Body of pancreas (tissue), 4 donors: ENCODE measurements around the gene NLRP3. TPM values are rescaled to one million over a fixed set of nuclear protein-coding genes. Genes with fewer than 3 reads are reported as not detected.
A peak's percentile ranks its signal among the peaks of the same experiment; 100 is the strongest.

Source experiments
- ATAC-seq: fragments of 150-250 bp; one replicate; pipeline ENCODE4 v1.9.1; 2016
- DNase-seq, 4 donors: peaks; one replicate each; pipeline ENCODE4 v3.0.0-alpha.2; 2019
- H3K27ac ChIP-seq, 4 donors: fragments of 200-600 bp; sonication (generic); 1 replicate in 3 of 4; 2 replicates in 1 of 4; pipeline versions ENCODE4 v1.5.1 to v1.6.1; 2016 to 2019; ENCODE audit warnings: mild to moderate bottlenecking in 1 of 4, mixed read lengths in 1 of 4, moderate library complexity in 1 of 4
- H3K27me3 ChIP-seq, 2 donors: fragments of 200-600 bp; sonication (generic); one replicate each; pipeline ENCODE4 v1.6.0; 2016; ENCODE audit warnings: mild to moderate bottlenecking in 1 of 2
- H3K36me3 ChIP-seq, 2 donors: fragments of 200-600 bp; sonication (generic); replicated peaks in 1 of 2; 2 replicates each; pipeline ENCODE4 v1.5.1; 2016; ENCODE audit warnings: low read depth in 2 of 2; ENCODE audit not compliant: insufficient read depth in 1 of 2
- H3K4me1 ChIP-seq: fragments of 200-600 bp; sonication (generic); one replicate; pipeline ENCODE4 v1.6.0; 2016
- H3K4me3 ChIP-seq, 2 donors: fragments of 200-600 bp; sonication (generic); 1 replicate in 1 of 2; 2 replicates in 1 of 2; pipeline ENCODE4 v1.5.1; 2016 to 2019
- H3K9me3 ChIP-seq, 3 donors: fragments of 200-600 bp; sonication (generic); 1 replicate in 2 of 3; 2 replicates in 1 of 3; pipeline ENCODE4 v1.5.1; 2016
- POLR2A ChIP-seq, 3 donors: fragments of 450-650 bp; IDR thresholded peaks; one replicate each; pipeline ENCODE4 v1.6.1; 2016; ENCODE audit warnings: antibody characterized with exemption in 3 of 3, mild to moderate bottlenecking in 2 of 3
- WGBS, 2 donors: methylation state at CpG; one replicate each; pipeline ENCODE4 v1.1.5; 2017; 5-methylcytosine and 5-hydroxymethylcytosine counted together
- intact Hi-C: fragments of 100-400 bp; cut with DNase I; formaldehyde crosslinking; loops from one replicate; pipeline ENCODE4 v1.15.1; 2023
- total RNA-seq, 2 donors: library from RNA; depleted of rRNA; stranded (reverse); fragments of >200 nt; gene quantifications; one replicate each; pipeline ENCODE4 v1.1.0, GENCODE V29; 2016
- TF ChIP-seq, protein P1 (sequence below), 7 experiments: fragments of 450-650 bp in 4 of 7; fragments of 200-600 bp in 3 of 7; sonication (generic) in 3 of 7; IDR thresholded peaks; one replicate each; pipeline ENCODE4 v1.5.1; 2016 to 2019; ENCODE audit warnings: antibody characterized with exemption in 7 of 7

The NLRP3 gene
- total RNA-seq, 2 donors from 2014 or later: 0.26 to 1.6 TPM

DNA sequence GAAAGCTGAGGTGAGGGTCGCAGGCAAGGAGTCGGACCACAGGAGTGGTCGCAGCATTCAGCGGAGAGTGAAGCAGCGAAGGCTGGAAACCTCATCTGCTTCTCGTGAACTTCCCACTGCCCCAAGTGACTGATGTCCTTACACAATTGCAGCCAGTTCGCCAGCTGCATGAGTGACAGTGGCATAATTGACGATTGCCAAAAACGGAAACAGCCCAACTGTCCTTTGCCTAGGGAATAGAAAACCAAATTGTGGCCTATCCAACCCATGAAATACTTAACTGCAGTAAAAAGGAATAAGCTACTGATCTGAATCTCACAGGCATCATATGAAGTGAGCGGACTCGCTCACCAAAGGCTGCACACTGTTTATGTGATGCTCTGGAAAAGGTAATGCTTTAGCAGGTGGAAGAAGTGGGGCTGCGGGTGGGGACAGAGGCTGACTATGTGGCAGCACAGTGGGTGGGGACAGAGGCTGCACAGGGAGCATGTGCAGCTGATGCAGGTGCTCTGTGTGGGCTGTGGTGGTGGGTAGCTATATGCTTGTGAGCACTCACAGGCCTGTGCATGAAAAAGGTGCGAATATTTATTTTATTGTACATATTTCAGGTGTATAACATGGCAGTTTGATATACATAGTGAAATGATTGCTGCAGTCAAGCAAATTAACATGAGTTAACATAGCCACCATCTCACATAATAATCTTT is 4.2 kb upstream of the NLRP3 start:
- intact Hi-C loops: no loop called here
- H3K4me1 ChIP-seq: no peaks in the 10 kb centered on the region
- no peak for TF ChIP-seq POLR2A (IDR thresholded peaks at IDR 0.05)
- TF ChIP-seq, protein P1, sequence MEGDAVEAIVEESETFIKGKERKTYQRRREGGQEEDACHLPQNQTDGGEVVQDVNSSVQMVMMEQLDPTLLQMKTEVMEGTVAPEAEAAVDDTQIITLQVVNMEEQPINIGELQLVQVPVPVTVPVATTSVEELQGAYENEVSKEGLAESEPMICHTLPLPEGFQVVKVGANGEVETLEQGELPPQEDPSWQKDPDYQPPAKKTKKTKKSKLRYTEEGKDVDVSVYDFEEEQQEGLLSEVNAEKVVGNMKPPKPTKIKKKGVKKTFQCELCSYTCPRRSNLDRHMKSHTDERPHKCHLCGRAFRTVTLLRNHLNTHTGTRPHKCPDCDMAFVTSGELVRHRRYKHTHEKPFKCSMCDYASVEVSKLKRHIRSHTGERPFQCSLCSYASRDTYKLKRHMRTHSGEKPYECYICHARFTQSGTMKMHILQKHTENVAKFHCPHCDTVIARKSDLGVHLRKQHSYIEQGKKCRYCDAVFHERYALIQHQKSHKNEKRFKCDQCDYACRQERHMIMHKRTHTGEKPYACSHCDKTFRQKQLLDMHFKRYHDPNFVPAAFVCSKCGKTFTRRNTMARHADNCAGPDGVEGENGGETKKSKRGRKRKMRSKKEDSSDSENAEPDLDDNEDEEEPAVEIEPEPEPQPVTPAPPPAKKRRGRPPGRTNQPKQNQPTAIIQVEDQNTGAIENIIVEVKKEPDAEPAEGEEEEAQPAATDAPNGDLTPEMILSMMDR (IDR thresholded peaks at IDR 0.05): no peak
- no peak overlapping the region for H3K27ac ChIP-seq
- H3K27me3 ChIP-seq: no peaks in the 10 kb centered on the region
- DNase-seq: peak in 1 of 4 donors; percentile 45
- ATAC-seq: no peak
- 52 to 62% methylated on average over 13 of the region's 13 CpGs for WGBS, 2 donors
- H3K36me3 ChIP-seq: no peaks in the 10 kb centered on the region
- H3K4me3 ChIP-seq: no peak overlapping the region
- no peaks in the 10 kb centered on the region for H3K9me3 ChIP-seq

DNA sequence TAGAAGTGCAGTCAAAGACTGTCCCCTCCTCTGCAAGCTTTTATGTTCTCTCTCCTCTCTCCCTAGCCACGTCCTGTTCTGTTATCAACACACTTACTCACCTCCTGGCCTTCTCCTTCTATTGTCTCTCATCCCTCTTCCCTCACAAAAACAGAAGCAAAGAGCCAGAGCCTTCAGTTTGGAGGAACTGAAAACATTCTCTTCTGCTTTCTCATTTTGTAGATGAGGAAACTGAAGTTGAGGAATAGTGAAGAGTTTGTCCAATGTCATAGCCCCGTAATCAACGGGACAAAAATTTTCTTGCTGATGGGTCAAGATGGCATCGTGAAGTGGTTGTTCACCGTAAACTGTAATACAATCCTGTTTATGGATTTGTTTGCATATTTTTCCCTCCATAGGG is 1.9 kb downstream of the NLRP3 start:
- Histone ChIP-seq H3K27ac (no peak overlapping the region), H3K36me3 (no peaks in the 10 kb centered on the region), H3K9me3 (no peaks in the 10 kb centered on the region), H3K27me3 (no peaks in the 10 kb centered on the region), H3K4me3 (no peak overlapping the region), H3K4me1 (no peaks in the 10 kb centered on the region)
- intact Hi-C loops: no loop called here
- TF ChIP-seq, protein P1 (IDR thresholded peaks at IDR 0.05): no peak
- TF ChIP-seq POLR2A (IDR thresholded peaks at IDR 0.05): peak in 1 of 3 donors; percentile 24
- no peak for ATAC-seq
- no peak for DNase-seq
- 59 to 67% methylated on average over 5 of the region's 5 CpGs for WGBS, 2 donors

DNA sequence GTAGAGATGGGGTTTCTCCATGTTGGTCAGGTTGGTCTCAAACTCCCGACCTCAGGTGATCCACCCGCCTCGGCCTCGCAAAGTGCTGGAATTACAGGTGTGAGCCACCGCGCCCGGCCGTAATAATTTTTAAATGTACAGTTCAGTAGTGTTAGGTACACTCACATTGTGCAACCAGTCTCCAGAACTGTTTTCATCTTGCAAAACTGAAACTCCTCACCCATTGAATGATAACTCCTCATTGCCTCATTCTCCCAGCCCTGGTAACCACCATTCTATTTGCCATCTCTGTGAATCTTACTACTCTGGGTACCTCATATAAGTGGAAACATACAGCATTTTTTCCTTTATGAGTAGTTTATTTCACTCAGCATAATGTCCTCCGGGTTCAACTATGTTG is 3.4 kb downstream of the NLRP3 start:
- no peak for DNase-seq
- intact Hi-C loops: no loop called here
- no peak for ATAC-seq
- 85 to 92% methylated on average over 9 of the region's 9 CpGs for WGBS, 2 donors
- TF ChIP-seq POLR2A (IDR thresholded peaks at IDR 0.05): no peak
- TF ChIP-seq, protein P1 (IDR thresholded peaks at IDR 0.05): no peak
- H3K27me3 ChIP-seq: no peaks in the 10 kb centered on the region
- H3K36me3 ChIP-seq: no peaks in the 10 kb centered on the region
- H3K27ac ChIP-seq: no peak overlapping the region
- no peak overlapping the region for H3K4me3 ChIP-seq
- no peaks in the 10 kb centered on the region for H3K9me3 ChIP-seq
- H3K4me1 ChIP-seq: no peaks in the 10 kb centered on the region

DNA sequence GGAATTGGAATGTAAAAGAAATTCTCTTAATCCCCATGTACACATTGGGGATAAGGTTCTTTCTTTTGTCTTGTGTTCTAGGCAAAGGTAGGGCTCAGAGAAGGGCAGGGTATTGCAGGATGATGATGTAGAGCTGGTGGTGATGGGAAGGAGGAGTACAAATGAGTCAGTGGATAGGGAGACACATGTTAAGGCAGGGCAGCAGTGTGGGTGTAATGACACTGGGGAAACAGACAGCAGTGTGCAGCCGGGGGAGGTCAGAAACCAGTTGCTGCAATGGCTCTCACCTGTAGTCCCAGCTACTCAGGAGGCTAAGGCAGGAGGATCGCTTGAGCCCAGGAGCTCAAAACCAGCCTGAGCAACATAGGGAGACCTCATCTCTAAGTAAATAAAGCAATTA is 5.1 kb downstream of the NLRP3 start:
- DNase-seq: no peak

More for the DNA sequence above, 5.1 kb downstream of the NLRP3 start:
- no peak overlapping the region for H3K27ac ChIP-seq
- WGBS, 2 donors: 68 to 91% methylated on average over 2 of the region's 2 CpGs
- no peak for TF ChIP-seq POLR2A (IDR thresholded peaks at IDR 0.05)
- TF ChIP-seq, protein P1 (IDR thresholded peaks at IDR 0.05): no peak
- intact Hi-C loops: no loop called here
- no peak for ATAC-seq
- H3K27me3 ChIP-seq: no peaks in the 10 kb centered on the region
- H3K36me3 ChIP-seq: no peaks in the 10 kb centered on the region
- no peak overlapping the region for H3K4me3 ChIP-seq
- H3K9me3 ChIP-seq: no peaks in the 10 kb centered on the region
- no peaks in the 10 kb centered on the region for H3K4me1 ChIP-seq
